ENCODE results near the gene VAV2.

GRCh38 chr9:134024828-134025605 lies 32.9 kb upstream of the VAV2 start, which contains the start of gene BRD3OS:
- no peak for TF ChIP-seq CTCF (IDR thresholded peaks at IDR 0.05)
- TF ChIP-seq POLR2A (IDR thresholded peaks at IDR 0.05): no peak

All from tibial nerve (tissue), 3 donors.